ENCODE results near the gene NANP.

Gene NANP

GRCh38 chr20:25579081-25579770 lies 44.6 kb downstream of the NANP start:
- Histone ChIP-seq H3K4me3 (ENCODE audit: low read length) (no peak overlapping the region), H3K9me3 (ENCODE audit: control insufficient read depth, low read length) (no peaks in the 10 kb centered on the region), H3K4me1 (ENCODE audit: control insufficient read depth, insufficient read depth, low read length) (peaks cover 5% of the 10 kb centered on the region), H3K27me3 (ENCODE audit: control insufficient read depth, insufficient read depth, low read length) (no peaks in the 10 kb centered on the region), H3K36me3 (ENCODE audit: control insufficient read depth, insufficient read depth, low read length) (no peaks in the 10 kb centered on the region), H3K9ac (ENCODE audit: low read length) (no peak overlapping the region)

- Histone ChIP-seq H3K27me3 (ENCODE audit: control insufficient read depth, insufficient read depth, low read length) (no peaks in the 10 kb centered on the region), H3K36me3 (ENCODE audit: control insufficient read depth, insufficient read depth, low read length) (no peaks in the 10 kb centered on the region), H3K9ac (ENCODE audit: low read length) (no peak overlapping the region), H3K4me1 (ENCODE audit: control insufficient read depth, insufficient read depth, low read length) (peaks cover 6% of the 10 kb centered on the region), H3K9me3 (ENCODE audit: control insufficient read depth, low read length) (no peaks in the 10 kb centered on the region), H3K4me3 (ENCODE audit: low read length) (no peak overlapping the region)
Observed at GRCh38 chr20:25576783-25577530, 46.9 kb downstream of the NANP start.

- Histone ChIP-seq H3K4me3 (ENCODE audit: low read length) (no peak overlapping the region), H3K27me3 (ENCODE audit: control insufficient read depth, insufficient read depth, low read length) (no peaks in the 10 kb centered on the region), H3K9me3 (ENCODE audit: control insufficient read depth, low read length) (no peaks in the 10 kb centered on the region), H3K36me3 (ENCODE audit: control insufficient read depth, insufficient read depth, low read length) (no peaks in the 10 kb centered on the region), H3K9ac (ENCODE audit: low read length) (no peak overlapping the region), H3K4me1 (ENCODE audit: control insufficient read depth, insufficient read depth, low read length) (peaks cover 17% of the 10 kb centered on the region)
Observed at GRCh38 chr20:25574411-25574810, 49.4 kb downstream of the NANP start.

DNA sequence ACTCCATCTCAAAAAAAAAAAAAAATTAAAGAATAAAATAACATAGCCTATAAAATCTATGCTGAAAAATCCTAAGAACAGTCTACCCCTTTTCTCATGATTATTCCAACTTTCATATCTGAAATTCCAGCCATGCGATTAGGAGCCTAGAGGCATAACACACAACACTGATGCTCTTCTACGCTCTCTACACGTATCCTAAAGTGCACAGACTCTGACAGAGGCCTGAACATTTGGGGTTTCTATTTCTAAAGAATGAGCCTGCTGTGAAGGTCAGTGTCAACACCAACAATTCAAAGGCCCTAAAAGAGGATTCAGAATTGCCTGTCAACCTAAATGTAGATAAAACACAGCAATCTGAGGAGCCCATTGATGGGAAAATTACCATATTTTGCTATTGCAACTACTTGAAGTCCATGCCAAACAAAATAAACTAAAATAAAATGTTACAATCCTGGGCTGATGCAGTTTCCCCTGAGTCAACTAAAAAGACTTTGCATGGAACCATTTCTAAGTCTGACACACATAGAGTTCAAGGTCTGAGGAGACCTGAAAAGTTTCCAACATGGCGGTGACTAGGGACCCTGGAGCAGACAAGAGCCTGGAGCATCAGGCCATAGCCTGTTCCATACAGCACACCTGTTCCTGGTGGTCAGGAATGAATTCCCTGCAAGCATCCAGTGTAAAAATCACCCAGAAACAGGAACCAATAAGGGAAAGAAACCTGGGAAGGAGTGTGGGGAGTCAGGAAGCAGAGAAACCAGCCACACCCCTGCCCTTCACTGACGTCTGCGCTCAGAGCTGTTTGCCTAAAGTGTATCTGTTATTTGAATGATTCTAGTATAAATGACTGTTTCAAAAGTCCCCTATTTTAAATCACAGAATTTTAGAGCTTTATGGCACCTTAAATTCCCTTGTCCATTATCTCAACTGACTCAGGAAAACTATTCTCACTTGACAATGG lies 50.2 kb downstream of the NANP start:
- Histone ChIP-seq H3K36me3 (ENCODE audit: control insufficient read depth, insufficient read depth, low read length) (no peaks in the 10 kb centered on the region), H3K9me3 (ENCODE audit: control insufficient read depth, low read length) (no peaks in the 10 kb centered on the region), H3K4me3 (ENCODE audit: low read length) (no peak overlapping the region), H3K27me3 (ENCODE audit: control insufficient read depth, insufficient read depth, low read length) (no peaks in the 10 kb centered on the region), H3K4me1 (ENCODE audit: control insufficient read depth, insufficient read depth, low read length) (peaks cover 17% of the 10 kb centered on the region), H3K9ac (ENCODE audit: low read length) (no peak overlapping the region)

DNA sequence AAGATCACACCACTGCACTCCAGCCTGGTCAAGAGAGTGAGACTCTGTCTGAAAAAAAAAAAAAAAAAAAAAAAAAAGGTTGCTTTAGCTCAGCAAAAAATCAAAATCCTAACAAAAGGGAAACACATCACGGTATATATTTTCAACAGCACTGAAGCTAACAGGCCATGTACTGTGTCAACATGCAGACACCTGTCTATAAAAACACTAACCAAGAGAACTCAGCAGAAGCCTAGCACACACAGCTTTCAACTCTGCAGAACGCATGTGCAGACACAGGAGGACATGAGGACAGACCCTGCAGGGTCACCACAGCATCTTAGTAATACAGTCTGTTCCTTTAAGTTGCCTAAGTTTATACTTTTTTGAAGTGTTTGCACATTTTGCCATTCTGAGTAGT lies 52.0 kb downstream of the NANP start:
- Histone ChIP-seq H3K9ac (ENCODE audit: low read length) (no peak overlapping the region), H3K36me3 (ENCODE audit: control insufficient read depth, insufficient read depth, low read length) (no peaks in the 10 kb centered on the region), H3K9me3 (ENCODE audit: control insufficient read depth, low read length) (no peaks in the 10 kb centered on the region), H3K4me1 (ENCODE audit: control insufficient read depth, insufficient read depth, low read length) (peaks cover 17% of the 10 kb centered on the region), H3K4me3 (ENCODE audit: low read length) (no peak overlapping the region), H3K27me3 (ENCODE audit: control insufficient read depth, insufficient read depth, low read length) (no peaks in the 10 kb centered on the region)

DNA sequence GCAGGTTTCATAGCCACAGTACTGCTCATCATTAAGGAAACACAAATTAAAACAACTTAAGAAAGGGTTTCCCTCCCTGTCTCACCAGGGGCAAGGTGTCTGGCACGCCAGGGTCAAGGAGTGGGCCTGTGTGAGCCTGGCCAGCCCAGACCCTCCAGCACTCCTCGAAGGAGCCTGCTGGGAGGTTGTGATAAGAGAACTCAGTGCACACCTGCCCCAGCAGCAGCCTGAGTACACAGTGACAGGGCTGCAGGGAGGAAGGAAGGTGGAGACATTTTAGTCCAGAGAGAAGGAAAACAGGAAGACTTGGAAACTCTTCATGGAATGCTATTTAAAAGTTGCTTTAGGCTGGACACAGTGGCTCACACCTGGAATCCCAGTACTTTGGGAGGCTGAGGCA lies 52.6 kb downstream of the NANP start:
- Histone ChIP-seq H3K4me3 (ENCODE audit: low read length) (no peak overlapping the region), H3K36me3 (ENCODE audit: control insufficient read depth, insufficient read depth, low read length) (no peaks in the 10 kb centered on the region), H3K9me3 (ENCODE audit: control insufficient read depth, low read length) (no peaks in the 10 kb centered on the region), H3K27me3 (ENCODE audit: control insufficient read depth, insufficient read depth, low read length) (no peaks in the 10 kb centered on the region), H3K9ac (ENCODE audit: low read length) (peak overlapping the region; percentile 16), H3K4me1 (ENCODE audit: control insufficient read depth, insufficient read depth, low read length) (peaks cover 17% of the 10 kb centered on the region)

- peaks cover 17% of the 10 kb centered on the region for H3K4me1 ChIP-seq (ENCODE audit: control insufficient read depth, insufficient read depth, low read length)
- H3K36me3 ChIP-seq (ENCODE audit: control insufficient read depth, insufficient read depth, low read length) = no peaks in the 10 kb centered on the region
- H3K27me3 ChIP-seq (ENCODE audit: control insufficient read depth, insufficient read depth, low read length) = no peaks in the 10 kb centered on the region
- H3K9me3 ChIP-seq (ENCODE audit: control insufficient read depth, low read length) = no peaks in the 10 kb centered on the region
- H3K9ac ChIP-seq (ENCODE audit: low read length) = no peak overlapping the region
- H3K4me3 ChIP-seq (ENCODE audit: low read length) = no peak overlapping the region
Observed at GRCh38 chr20:25570148-25570530, 53.7 kb downstream of the NANP start.

GRCh38 chr20:25567286-25567685 lies 56.5 kb downstream of the NANP start:
- Histone ChIP-seq H3K4me1 (ENCODE audit: control insufficient read depth, insufficient read depth, low read length) (peaks cover 13% of the 10 kb centered on the region), H3K9ac (ENCODE audit: low read length) (no peak overlapping the region), H3K4me3 (ENCODE audit: low read length) (no peak overlapping the region), H3K9me3 (ENCODE audit: control insufficient read depth, low read length) (no peaks in the 10 kb centered on the region), H3K27me3 (ENCODE audit: control insufficient read depth, insufficient read depth, low read length) (no peaks in the 10 kb centered on the region), H3K36me3 (ENCODE audit: control insufficient read depth, insufficient read depth, low read length) (no peaks in the 10 kb centered on the region)

- Histone ChIP-seq H3K9ac (ENCODE audit: low read length) (no peak overlapping the region), H3K36me3 (ENCODE audit: control insufficient read depth, insufficient read depth, low read length) (no peaks in the 10 kb centered on the region), H3K9me3 (ENCODE audit: control insufficient read depth, low read length) (no peaks in the 10 kb centered on the region), H3K27me3 (ENCODE audit: control insufficient read depth, insufficient read depth, low read length) (no peaks in the 10 kb centered on the region), H3K4me3 (ENCODE audit: low read length) (no peak overlapping the region), H3K4me1 (ENCODE audit: control insufficient read depth, insufficient read depth, low read length) (peaks cover 10% of the 10 kb centered on the region)
Observed at GRCh38 chr20:25566821-25567220, 57.0 kb downstream of the NANP start.

- Histone ChIP-seq H3K4me3 (ENCODE audit: low read length) (no peak overlapping the region), H3K4me1 (ENCODE audit: control insufficient read depth, insufficient read depth, low read length) (no peaks in the 10 kb centered on the region), H3K9me3 (ENCODE audit: control insufficient read depth, low read length) (no peaks in the 10 kb centered on the region), H3K36me3 (ENCODE audit: control insufficient read depth, insufficient read depth, low read length) (no peaks in the 10 kb centered on the region), H3K27me3 (ENCODE audit: control insufficient read depth, insufficient read depth, low read length) (no peaks in the 10 kb centered on the region), H3K9ac (ENCODE audit: low read length) (no peak overlapping the region)
Observed at GRCh38 chr20:25565578-25566157, 58.1 kb downstream of the NANP start.

DNA sequence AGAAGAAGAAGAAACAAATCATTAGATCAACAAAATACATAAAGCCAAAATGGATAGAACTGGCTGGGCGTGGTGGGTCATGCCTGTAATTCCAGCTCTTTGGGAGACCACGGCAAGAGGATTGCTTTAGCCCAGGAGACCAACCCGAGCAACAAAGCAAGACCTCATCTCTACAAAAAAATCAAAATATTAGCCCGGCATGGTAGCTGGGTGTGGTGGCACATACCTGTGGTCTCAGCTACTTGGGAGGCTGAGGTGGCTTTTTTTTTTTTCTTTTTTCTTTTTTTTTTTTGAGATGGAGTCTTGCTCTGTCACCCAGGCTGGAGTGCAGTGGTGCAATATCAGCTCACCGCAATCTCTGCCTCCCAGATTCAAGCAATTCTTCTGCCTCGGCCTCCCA lies 59.9 kb downstream of the NANP start:
- no peaks in the 10 kb centered on the region for H3K27me3 ChIP-seq (ENCODE audit: control insufficient read depth, insufficient read depth, low read length)
- no peak overlapping the region for H3K9ac ChIP-seq (ENCODE audit: low read length)
- no peaks in the 10 kb centered on the region for H3K4me1 ChIP-seq (ENCODE audit: control insufficient read depth, insufficient read depth, low read length)
- no peak overlapping the region for H3K4me3 ChIP-seq (ENCODE audit: low read length)
- no peaks in the 10 kb centered on the region for H3K36me3 ChIP-seq (ENCODE audit: control insufficient read depth, insufficient read depth, low read length)
- H3K9me3 ChIP-seq (ENCODE audit: control insufficient read depth, low read length) = no peaks in the 10 kb centered on the region
